ENCODE data around the gene LY86. TPM values are rescaled to one million over a fixed set of nuclear protein-coding genes. Genes with fewer than 3 reads are reported as not detected.

Gene LY86
- total and polyA plus RNA-seq, 2 donors (not counting 3 experiments of a cell fraction or from before 2014, with no cell fraction given), result not detected

DNA sequence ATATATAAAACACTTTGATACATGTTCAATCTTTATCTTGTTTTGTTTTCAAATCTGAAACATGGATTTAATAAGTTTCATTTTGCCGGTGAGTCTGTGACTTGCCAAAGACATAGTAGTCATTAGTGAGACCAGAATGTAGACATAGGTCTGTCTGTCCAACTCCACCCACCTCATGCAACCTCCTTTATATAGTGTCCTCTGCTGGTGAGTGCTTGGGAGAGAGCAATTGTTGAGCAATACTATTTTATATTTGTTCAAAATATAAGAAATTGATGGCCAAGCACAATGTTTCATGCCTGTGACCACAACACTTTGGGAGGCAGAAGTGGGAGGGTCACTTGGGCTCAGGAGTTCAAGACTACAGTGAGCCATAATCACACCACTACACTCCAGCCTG, 10.8 kb upstream of the LY86 start:
- DNase-seq (ENCODE audit: low read depth, low spot score) (no peak), FAIRE-seq (no peak)
- dilution Hi-C loops (cut with MboI; ENCODE audit: extremely low pct_ligation_motif_present, low sequenced_read_pairs) (no loop called here), intact Hi-C loops (cut with micrococcal nuclease) (no loop called here)
- H3K27me3 ChIP-seq (ENCODE audit: control insufficient read depth in 2 of 2, insufficient read depth in 2 of 2, low read length in 2 of 2), result no peaks in the 10 kb centered on the region
- no peak overlapping the region for H3K4me3 ChIP-seq (replicated peaks in 1 of 3; ENCODE audit: insufficient read depth in 1 of 3, low read depth in 1 of 3, low read length in 3 of 3)
- CTCF ChIA-PET, result no interaction called here
- no TSS peak for BruUV-seq (replicated peaks)
- H3K79me2 ChIP-seq (ENCODE audit: control insufficient read depth, insufficient read depth, low read length), result no peaks in the 10 kb centered on the region
- no peak overlapping the region for H2AFZ ChIP-seq (ENCODE audit: low read depth, low read length)
- H3K4me2 ChIP-seq (ENCODE audit: insufficient read depth, low read length), result no peak overlapping the region
- no peaks in the 10 kb centered on the region for H3K9me3 ChIP-seq (replicated peaks; ENCODE audit: control insufficient read depth, insufficient read depth, low read length)
- POLR2A ChIA-PET, result no interaction called here
- H3K9me1 ChIP-seq (replicated peaks; ENCODE audit: control insufficient read depth, extremely low read depth, insufficient read depth, low read length), result no peaks in the 10 kb centered on the region
- no peaks in the 10 kb centered on the region for H3K36me3 ChIP-seq (ENCODE audit: control insufficient read depth in 2 of 2, extremely low read depth in 1 of 2, insufficient read depth in 2 of 2, low read length in 2 of 2)
- no peak overlapping the region for H3K9ac ChIP-seq (replicated peaks; ENCODE audit: extremely low read depth, insufficient read depth, low read length)
- H4K20me1 ChIP-seq (replicated peaks; ENCODE audit: control insufficient read depth, extremely low read depth, insufficient read depth, low read length), result no peaks in the 10 kb centered on the region
- no peak overlapping the region for H3K27ac ChIP-seq (ENCODE audit: insufficient read depth, low read depth, low read length)
- TF ChIP-seq JUN (IDR thresholded peaks at IDR 0.05; ENCODE audit: borderline replicate concordance, insufficient read depth, insufficient read length, low read depth) (no peak), CTCF (IDR thresholded peaks at IDR 0.05; ENCODE audit: extremely low read depth in 1 of 2, insufficient read depth in 1 of 2, low read depth in 1 of 2, low read length in 2 of 2) (no peak), GATA2 (IDR thresholded peaks at IDR 0.05; ENCODE audit: insufficient read depth, insufficient read length, low read depth, low read length) (no peak), EZH2 (IDR thresholded peaks at IDR 0.05; ENCODE audit: borderline replicate concordance, low read depth, low read length, severe bottlenecking) (no peak), MYC (IDR thresholded peaks at IDR 0.05; ENCODE audit: low read depth, low read length) (no peak), FOS (IDR thresholded peaks at IDR 0.05; ENCODE audit: borderline replicate concordance, insufficient read depth, low read length) (no peak), POLR2A (IDR thresholded peaks at IDR 0.05; ENCODE audit: low read depth, low read length) (no peak), POLR2AphosphoS5 (IDR thresholded peaks at IDR 0.05; ENCODE audit: insufficient read depth, low read depth, low read length) (no peak)
- TF ChIP-seq, protein P1, sequence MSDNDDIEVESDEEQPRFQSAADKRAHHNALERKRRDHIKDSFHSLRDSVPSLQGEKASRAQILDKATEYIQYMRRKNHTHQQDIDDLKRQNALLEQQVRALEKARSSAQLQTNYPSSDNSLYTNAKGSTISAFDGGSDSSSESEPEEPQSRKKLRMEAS (IDR thresholded peaks at IDR 0.05; ENCODE audit: insufficient read depth, insufficient read length), result no peak
- no peaks in the 10 kb centered on the region for H3K4me1 ChIP-seq (ENCODE audit: control insufficient read depth, extremely low read depth, insufficient read depth, low read length)
